Measurements from ENCODE around the gene SLC29A1.
A peak's percentile ranks its signal among the peaks of the same experiment; 100 is the strongest.

SLC29A1 gene

DNA sequence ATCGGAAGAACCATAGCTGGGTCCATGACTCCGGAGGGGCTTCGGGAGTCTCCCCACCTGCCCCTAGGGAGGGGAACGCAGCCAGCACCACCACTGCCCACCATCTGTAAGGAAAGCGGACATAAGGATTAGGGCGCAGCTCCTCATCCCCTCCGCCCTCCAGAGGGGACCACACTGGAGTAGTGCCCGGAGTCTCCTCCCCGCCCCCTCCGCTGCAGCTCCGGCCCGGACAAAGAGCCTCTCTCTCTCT lies 33.3 kb downstream of the SLC29A1 start:
- no peak for DNase-seq

DNA sequence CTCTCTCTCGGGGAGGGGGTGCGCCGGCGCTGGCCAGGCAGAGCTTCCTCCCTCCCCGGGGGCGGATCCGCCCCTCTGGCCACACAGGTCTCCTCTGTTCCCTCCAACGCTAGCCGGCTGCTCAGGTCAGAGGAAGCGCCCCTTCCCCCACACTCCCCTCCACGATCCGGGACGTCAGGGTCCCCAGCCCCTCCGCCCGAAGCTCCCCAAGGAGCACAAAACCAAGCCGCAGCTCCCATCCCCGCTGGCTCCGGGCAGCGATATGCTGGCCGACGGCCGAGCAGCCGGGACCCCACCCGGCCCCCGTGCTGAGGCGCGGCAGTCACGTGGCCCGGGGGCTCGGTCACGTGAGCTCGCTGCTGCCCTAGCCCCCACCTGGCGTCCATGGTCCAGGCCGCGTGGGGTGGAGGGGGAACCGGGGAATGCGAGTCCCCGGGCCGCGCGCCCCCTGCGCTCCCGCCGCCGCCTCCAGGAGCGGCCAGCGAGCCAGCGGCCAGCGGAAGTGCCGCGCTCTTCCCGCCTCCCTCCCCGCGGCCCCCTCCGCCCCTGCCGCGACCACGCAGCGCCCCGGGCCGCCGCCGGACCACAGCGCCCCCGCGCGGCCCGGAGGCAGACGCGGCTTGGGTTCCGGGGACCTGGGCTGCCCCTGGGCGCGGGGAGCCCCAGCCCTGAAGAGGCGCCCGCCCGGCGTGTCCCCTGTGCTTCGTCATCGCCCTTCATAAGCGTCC lies 33.8 kb downstream of the SLC29A1 start, which contains the start of gene SLC35B2:
Gene SLC35B2, minus strand, starts transcription at position 504 of the 728 bp plus-strand sequence. Its CDS starts 118 bp downstream, at position 386.
- DNase-seq = peak; percentile 33

- DNase-seq = no peak
These were observed 34.4 kb downstream of the SLC29A1 start for GRCh38 chr6:44257753-44258324.

DNA sequence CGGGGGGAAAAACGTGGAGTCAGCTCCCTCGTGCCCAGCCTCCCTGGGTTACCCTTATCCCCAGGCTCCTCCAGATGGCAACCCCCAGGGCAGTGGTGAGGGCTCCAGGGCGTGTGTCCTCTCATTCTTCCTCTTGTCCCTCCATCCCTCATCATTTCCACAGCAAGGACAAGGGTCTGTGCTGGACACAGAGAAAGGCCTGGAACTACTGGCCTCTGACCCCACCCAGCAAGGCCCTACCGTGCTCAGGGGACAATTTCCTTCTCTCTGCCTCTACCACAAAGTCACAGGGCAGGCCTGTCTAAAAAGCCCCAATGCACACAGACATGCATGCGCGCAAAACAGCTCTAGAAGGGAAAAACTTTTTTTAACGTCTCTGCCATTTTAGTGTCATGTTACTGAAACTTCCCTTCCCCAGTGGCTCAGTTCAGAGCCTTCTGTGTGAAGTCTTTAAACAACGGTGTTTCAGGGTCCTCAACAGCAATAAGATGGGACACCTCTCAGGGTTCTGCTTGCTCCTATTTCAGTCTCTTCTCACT lies 35.0 kb downstream of the SLC29A1 start:
- DNase-seq = no peak

DNA sequence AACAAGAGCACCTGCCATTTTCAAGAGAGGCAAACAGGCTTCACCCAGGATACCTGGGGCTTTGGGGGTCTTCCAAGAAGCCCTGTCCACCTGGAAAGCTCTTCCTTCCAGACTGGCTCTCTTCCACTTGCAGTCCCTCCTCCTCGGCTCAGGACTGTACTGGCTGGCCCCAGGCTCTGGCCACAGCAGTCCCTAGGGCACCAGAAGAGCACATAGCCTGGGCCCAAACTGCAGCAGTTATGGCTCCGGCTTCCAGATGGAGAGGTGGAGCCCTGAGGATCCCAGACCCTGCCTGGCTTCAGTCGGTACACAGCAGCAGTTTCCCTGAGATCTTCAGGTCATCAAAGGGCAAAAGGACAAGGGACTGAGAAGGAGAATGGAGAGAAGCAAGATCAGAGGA lies 35.5 kb downstream of the SLC29A1 start:
- no peak for DNase-seq

DNA sequence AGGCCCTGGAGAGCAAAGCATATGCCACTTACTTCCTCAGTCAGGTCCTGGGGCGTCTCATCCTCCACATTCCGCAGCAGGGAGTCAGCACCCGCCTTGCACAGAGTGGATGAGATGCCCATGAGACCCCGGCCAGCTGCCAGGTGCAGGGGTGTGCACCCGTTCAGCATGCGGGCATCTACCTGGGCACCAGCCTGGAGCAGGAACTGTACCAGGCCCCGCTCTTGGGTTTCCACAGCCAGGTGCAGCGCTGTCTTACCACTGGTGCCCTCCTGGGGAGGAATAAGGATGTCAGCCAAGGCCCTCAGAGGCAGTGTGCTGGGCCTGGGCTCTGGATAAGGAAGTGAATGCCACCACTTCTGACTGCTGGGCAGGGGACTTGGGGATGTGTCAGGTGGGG lies 36.6 kb downstream of the SLC29A1 start:
- DNase-seq = no peak

DNA sequence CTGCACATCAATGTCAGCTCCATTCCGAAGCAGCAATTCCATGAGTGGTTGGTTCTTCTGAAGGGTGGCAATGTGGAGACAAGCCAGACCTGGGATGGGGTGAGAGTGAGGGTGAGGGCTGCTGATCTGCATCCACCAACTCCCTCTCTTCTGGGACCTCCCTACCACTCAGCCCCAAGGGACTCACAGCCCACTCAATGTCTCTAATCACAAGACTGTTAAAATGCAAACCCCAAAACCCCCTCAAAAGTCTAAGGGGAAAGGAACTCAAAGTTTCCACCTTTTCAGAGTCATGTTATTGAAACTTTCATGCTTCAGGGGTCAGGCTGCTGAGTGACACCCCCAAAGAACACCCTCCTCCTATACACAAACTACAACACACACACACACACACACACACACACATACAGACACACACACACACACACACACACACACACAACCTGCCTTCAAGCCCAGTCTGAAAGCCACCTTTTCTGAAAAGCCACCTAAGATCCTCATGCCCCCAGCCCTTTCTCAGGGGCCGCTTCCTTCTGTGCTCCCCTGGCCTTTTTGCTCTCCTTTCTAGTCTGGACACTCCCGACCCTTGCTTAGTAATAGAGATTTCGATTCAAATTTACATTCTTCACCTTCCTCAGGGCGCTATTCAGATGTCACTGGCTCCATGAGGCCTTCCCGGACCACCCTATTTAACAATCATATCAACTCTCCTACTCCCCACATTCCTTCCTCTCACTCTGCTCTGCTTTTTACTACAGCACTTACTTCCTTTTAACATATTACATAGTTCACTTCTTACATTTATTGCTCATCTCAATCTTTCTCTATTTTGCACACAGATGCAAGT lies 37.3 kb downstream of the SLC29A1 start:
- DNase-seq = no peak

- no peak for DNase-seq
These were observed 38.2 kb downstream of the SLC29A1 start for GRCh38 chr6:44261581-44261980.

DNA sequence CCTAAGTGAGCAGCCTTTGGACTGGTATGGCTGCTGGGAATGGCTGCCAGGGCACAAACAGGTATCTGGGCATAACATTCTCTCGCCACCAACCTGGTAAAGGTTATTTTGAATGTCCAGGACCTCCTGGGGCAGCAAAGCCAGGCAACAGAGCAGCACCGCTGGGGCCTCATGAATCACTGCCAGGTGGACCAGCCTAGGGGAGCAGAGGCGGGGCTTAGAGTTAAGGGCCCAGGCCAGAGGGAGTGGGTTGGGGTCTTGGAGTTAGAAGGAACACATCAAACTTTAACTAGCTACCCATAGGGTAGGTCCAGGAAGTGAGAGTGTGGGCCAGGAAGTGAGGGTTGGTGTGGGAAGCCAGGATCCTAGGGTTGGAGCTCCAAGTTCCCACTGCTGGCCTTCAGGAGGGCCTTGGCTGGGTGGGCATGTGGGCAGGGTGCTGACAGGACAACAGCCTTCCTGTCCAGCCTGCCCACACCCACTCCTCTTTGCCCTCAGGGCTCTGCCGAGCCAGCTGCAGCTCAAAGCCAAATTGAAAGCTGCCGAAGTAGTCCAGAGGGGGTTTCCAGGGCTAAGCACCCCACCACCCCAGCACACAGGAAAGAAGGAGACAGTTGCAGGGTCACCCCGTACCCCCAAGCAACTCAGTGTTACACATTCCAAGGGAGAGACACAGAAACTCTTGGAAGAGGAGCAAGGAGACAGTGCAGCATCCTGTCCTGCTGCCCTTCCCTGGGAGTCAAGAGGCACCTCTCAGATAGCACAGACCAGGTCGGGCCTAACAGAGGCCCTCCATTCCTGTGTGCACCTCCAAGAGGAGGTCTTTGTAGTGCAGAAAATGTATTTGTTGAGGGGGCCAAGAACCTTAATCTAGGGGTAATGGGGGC lies 39.3 kb downstream of the SLC29A1 start:
- DNase-seq = no peak

DNA sequence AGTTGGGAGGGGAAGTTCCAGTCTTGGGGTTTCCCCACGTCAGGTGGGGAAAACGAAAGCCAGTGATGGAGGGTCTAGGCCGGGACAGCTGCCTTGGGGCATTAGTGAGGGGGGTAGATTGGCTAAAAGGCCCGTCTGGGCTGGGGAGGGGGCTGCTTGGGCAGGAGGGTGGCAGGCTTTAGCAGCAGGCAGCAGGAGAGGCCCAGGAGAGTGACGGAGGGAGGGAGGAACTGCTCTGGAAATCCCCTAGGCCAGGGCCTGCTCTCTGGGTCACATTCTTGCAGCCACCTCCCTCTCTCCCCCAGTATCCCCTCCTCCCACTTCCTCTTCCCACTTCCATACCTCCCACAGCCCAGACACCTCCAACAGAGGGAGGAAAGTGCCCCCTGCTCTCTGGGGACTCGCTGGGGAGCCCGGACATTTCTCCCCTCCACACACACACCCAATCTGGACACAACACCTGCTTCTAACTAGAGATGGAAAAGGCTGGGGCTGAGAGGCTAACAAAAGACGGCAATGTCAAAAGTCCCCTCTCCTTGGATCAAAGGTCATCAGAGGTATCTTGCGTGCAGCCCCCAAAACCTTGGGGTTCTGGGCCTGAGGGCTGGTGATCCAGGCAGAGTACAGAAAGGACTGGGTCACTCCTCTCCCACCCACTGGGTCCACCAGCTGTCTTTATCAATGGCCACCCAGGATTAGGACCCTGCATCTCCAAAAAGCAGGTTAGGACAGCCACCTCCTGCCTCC lies 40.1 kb downstream of the SLC29A1 start:
- DNase-seq = no peak

DNA sequence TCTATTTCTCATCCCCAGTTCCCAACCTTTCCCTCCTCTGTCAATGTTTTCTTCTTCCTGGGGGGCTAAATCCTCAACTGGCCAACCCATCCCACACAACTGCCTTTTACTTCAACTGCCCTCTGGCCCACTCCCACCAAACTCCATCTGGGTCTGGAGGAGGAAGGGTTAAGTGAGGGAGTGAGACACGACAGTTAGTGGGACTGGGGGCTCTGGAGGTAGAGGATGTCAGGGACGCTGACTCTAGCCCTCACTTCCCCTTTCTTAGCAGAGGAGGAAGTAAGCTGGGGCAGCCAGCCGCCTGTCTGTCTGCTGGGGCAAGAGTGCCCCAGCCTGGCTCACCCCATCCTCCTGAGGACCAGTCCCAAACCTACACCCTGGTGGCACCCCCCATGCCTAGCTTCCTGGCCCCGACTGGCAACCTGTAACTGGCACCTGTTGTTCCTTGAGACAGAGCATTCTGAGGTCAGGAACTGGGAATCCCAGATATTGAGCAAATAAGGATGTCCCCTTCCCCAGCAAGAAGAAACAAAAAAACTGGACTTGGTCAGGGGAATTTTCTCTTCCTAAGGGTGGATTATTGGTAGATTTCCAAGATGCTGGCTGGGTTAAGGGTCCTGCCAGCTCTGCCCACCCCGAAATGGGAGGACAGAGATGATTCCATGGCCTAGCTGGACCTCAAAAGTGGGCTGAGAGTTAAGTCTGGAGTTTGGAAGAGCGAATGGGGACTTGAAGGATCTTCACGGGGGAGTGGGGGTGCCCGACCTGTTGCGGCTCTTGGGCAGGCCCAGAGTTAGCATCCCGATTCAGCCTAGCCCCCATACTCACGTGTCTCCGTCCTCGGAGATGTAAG lies 41.0 kb downstream of the SLC29A1 start:
- no peak for DNase-seq

DNA sequence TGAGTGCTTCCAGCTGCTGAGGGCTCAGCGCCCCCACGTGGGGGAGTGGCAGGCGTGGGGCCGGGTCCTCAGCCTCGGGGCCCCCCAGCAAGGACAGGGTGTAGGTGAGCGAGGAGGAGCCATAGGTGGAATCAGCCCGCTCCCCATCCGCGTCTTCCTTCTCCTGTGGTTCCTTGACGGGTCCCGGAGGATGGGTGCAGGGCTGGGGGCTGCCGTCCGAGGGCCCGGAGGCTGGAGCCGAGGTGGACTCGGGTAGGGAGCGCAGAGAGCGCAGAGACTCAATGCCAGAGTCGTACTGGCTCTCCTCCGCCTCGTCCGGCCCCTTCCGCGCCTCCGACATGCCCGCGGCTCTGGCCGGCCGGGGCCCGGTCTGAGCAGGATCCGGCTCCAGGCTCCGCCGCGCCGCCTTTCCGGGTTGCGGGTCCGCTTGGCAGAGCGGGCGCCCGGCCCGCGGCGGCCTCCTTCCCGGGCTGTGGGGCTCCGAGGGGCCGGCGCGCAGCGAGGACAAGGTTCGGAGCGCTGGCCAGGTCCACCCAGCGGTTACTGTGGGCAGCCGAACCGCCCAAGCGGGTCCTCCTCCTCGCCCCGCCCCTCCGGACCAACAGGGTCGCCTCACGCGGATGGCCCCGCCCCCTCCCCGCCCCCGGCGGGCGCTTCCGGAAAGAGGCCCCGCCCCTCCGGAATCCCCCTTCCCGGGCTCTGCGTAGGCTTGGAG lies 41.8 kb downstream of the SLC29A1 start, which contains the start of gene NFKBIE:
Gene NFKBIE, minus strand, starts transcription at position 545 of the 715 bp plus-strand sequence. Its CDS starts 205 bp downstream, at position 340.
- DNase-seq = peak; percentile 52

DNA sequence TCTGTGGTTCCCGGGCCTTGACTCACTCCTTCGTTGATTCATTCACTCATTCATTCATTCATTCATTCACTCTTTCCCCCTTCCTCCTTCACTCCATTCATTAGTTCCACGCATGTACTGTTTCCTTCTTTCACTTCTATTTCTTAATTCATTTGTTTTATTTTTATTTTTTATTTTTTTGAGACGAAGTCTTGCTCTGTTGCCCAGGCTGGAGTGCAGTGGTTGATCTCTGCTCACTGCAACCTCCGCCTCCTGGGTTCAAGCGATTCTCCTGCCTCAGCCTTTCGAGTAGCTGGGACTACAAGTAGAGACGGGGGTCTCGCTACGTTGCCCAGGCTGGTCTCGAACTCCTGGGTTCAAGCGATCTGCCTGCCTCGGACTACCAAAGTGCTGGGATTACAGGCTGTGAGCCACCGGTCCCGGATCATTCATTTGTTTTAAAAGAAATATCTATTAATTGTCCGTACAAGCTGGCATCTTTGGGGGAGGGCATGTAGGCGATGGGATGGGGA lies 42.4 kb downstream of the SLC29A1 start:
- DNase-seq = no peak

DNA sequence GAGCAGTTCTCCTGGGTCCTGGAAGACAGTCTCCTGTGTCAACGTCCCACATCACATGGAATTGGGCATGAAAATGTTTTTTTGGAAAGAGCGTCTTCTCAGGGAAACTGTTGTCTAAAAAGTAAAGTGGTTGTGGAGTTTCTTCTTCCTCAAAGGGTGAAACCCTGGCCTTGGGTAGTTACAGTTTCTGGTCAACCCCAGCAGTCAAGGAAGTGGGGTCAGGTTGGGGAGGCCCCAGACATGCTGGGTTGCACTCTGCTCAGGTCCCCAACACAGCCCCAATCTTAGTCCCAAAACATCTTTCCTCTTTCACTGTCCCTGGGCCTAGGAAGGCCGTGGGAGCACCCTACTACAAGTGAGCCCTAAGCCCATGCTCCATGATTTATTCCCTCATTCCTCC lies 43.0 kb downstream of the SLC29A1 start:
- DNase-seq = no peak

GRCh38 chr6:44267252-44267651 lies 43.9 kb downstream of the SLC29A1 start:
- no peak for DNase-seq

DNA sequence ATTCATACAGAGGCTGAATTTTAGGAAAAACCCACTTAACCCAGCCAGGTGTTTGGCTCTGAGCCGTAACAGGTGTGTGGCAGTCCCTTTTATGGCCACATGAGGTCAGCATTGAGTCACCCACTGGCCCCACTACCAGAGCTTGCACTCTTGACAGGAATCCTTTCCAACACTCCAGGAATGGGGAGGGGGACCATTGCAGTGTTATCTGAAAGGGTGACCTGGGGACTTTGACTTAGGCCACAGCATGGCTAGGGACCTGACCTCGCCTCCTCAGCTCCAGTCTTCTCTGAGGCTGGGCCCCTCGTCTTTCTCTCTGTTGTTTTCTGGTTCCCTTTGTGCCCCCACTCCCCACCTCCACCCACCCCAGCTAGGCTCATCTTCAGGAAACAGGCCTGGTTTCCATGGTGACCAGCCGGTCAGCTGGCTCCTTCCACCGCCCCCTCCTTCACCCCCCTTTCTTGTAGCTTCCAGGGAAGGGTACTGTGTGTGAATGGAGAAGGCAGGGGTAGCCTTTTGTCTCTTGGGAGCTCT lies 44.8 kb downstream of the SLC29A1 start:
- DNase-seq = no peak

DNA sequence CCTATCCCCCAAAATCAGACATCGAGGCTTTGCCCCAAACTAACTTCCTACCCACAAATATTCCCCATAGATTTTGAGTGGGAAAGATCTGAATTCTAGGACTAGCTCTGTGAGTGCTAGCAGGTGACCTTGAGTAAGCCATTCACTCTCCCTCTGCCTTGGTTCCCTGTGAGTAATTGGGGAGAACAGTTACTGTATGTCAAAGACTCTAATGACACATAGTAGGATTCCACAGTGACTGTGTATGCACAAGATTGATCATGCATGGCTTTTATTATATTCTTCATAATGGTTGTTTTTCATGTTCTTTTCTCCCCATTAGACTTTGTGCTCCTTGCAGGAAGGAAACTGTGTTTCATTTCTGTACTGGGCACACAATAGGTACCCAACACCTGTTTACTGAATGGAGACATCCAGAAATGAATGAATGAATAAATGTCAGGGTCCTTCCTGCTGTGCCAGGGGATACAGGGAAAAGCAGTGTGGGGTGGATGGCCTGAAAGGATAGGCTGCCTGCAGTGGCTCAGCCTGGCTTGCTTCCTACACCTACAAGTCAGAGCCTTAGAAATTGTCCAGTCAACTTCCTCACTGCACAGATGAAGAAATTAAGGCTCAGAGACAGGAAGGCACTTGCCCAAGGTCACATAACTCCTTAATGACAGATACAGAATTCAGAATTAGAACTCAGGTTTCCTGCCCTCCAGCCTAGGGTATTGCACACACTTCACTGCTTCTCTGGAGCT lies 46.0 kb downstream of the SLC29A1 start:
- no peak for DNase-seq

GRCh38 chr6:44269921-44270525 lies 46.6 kb downstream of the SLC29A1 start, which contains the start of gene TMEM151B:
Gene TMEM151B, plus strand, starts transcription at chr6:44270450. Its CDS starts 293 bp downstream, at chr6:44270743.
- no peak for DNase-seq

Measured in GOT3 (cell line).